Osteocyte (in vitro differentiated cells): ENCODE data around the gene IL22RA1. TPM values are rescaled to one million over a fixed set of nuclear protein-coding genes. Genes with fewer than 3 reads are reported as not detected.

Experiments
- DNase-seq: peaks from one replicate; pipeline ENCODE4 v3.0.0; 2021; ENCODE audit warnings: mixed read lengths; ENCODE audit not compliant: unreplicated experiment; ENCODE audit errors: extremely low spot score
- H3K27ac Mint-ChIP-seq: one replicate; pipeline ENCODE4 v1.8.0; 2021; ENCODE audit warnings: mild to moderate bottlenecking, mixed read lengths; ENCODE audit not compliant: unreplicated experiment
- H3K27me3 Mint-ChIP-seq: one replicate; pipeline ENCODE4 v1.8.0; 2021; ENCODE audit warnings: mixed read lengths; ENCODE audit not compliant: unreplicated experiment
- H3K36me3 Mint-ChIP-seq: one replicate; pipeline ENCODE4 v1.8.0; 2021; ENCODE audit warnings: mixed read lengths; ENCODE audit not compliant: unreplicated experiment
- H3K4me1 Mint-ChIP-seq: one replicate; pipeline ENCODE4 v1.8.0; 2021; ENCODE audit warnings: mixed read lengths; ENCODE audit not compliant: unreplicated experiment
- H3K4me3 Mint-ChIP-seq: one replicate; pipeline ENCODE4 v1.8.0; 2021; ENCODE audit warnings: mild to moderate bottlenecking, moderate library complexity, mixed read lengths; ENCODE audit not compliant: unreplicated experiment
- H3K9me3 Mint-ChIP-seq: one replicate; pipeline ENCODE4 v1.8.0; 2021; ENCODE audit warnings: mixed read lengths; ENCODE audit not compliant: unreplicated experiment
- CTCF ChIP-seq: fragments of 200-600 bp; sonication (generic); IDR thresholded peaks from 2 replicates; pipeline ENCODE4 v1.5.0; 2021; ENCODE audit warnings: antibody characterized with exemption, mild to moderate bottlenecking, moderate library complexity
- long read RNA-seq: library from polyadenylated mRNA; unstranded; transcript quantifications from one replicate; pipeline ENCODE4 v2.0.0, GENCODE V29; 2021
- total RNA-seq: library from RNA; stranded (reverse); gene quantifications from 2 replicates; pipeline ENCODE4 v1.2.1, GENCODE V29; 2021

The IL22RA1 gene
- not detected in 2 replicates for total RNA-seq
- long read RNA-seq: 0 reads

GRCh38 chr1:24142546-24143534, at the start of gene IL22RA1:
TSS of gene IL22RA1 (minus strand) at chr1:24143140. CDS start at chr1:24143082, 58 bp downstream.
- Mint-ChIP-seq H3K4me3 (no peak within 1 kb of the TSS), H3K27me3 (peaks cover 27% of the 10 kb centered on the region), H3K36me3 (no peaks in the 10 kb centered on the region), H3K9me3 (no peaks in the 10 kb centered on the region), H3K27ac (no peak within 1 kb of the TSS), H3K4me1 (no peaks in the 10 kb centered on the region)
- DNase-seq: no peak
- TF ChIP-seq CTCF: no peak

- DNase-seq: no peak
- peaks cover 4% of the 10 kb centered on the region for H3K4me1 Mint-ChIP-seq
- H3K9me3 Mint-ChIP-seq: no peaks in the 10 kb centered on the region
- no peak overlapping the region for H3K27ac Mint-ChIP-seq
- no peak for TF ChIP-seq CTCF
- no peak overlapping the region for H3K4me3 Mint-ChIP-seq
- H3K27me3 Mint-ChIP-seq: peaks cover 10% of the 10 kb centered on the region
- H3K36me3 Mint-ChIP-seq: no peaks in the 10 kb centered on the region
These were observed 48.9 kb upstream of the IL22RA1 start for GRCh38 chr1:24191860-24192259.

GRCh38 chr1:24190983-24191461, 48.1 kb upstream of the IL22RA1 start:
- H3K36me3 Mint-ChIP-seq: no peaks in the 10 kb centered on the region
- no peak for DNase-seq
- no peak overlapping the region for H3K4me3 Mint-ChIP-seq
- peaks cover 12% of the 10 kb centered on the region for H3K4me1 Mint-ChIP-seq
- no peak overlapping the region for H3K27ac Mint-ChIP-seq
- peaks cover 12% of the 10 kb centered on the region for H3K27me3 Mint-ChIP-seq
- no peaks in the 10 kb centered on the region for H3K9me3 Mint-ChIP-seq
- TF ChIP-seq CTCF: no peak

GRCh38 chr1:24189528-24189927, 46.6 kb upstream of the IL22RA1 start:
- H3K27me3 Mint-ChIP-seq: peaks cover 12% of the 10 kb centered on the region

More at GRCh38 chr1:24189528-24189927, 46.6 kb upstream of the IL22RA1 start:
- no peak for TF ChIP-seq CTCF
- H3K9me3 Mint-ChIP-seq: no peaks in the 10 kb centered on the region
- H3K36me3 Mint-ChIP-seq: no peaks in the 10 kb centered on the region
- no peak overlapping the region for H3K4me3 Mint-ChIP-seq
- DNase-seq: no peak
- peaks cover 12% of the 10 kb centered on the region for H3K4me1 Mint-ChIP-seq
- no peak overlapping the region for H3K27ac Mint-ChIP-seq
